Endodermal cell (in vitro differentiated cells): Measurements from ENCODE around the gene SH3PXD2A. TPM values are rescaled to one million over a fixed set of nuclear protein-coding genes. Genes with fewer than 3 reads are reported as not detected.

Source experiments
- DNase-seq: peaks from one replicate; pipeline ENCODE4 v3.0.0-alpha.2; 2017
- H3K27ac ChIP-seq: 2 replicates; pipeline ENCODE4 v1.5.1; 2013; ENCODE audit warnings: mild to moderate bottlenecking, low read depth, low read length, moderate library complexity
- H3K27me3 ChIP-seq: 2 replicates; pipeline ENCODE4 v1.6.1; 2013; ENCODE audit warnings: mild to moderate bottlenecking, low read length, moderate library complexity; ENCODE audit not compliant: insufficient read depth, control insufficient read depth, poor library complexity, severe bottlenecking
- H3K36me3 ChIP-seq: 2 replicates; pipeline ENCODE4 v1.7.0; 2013; ENCODE audit warnings: mild to moderate bottlenecking, low read length, moderate library complexity; ENCODE audit not compliant: control insufficient read depth, insufficient read depth
- H3K4me1 ChIP-seq: one replicate; pipeline ENCODE4 v1.7.0; 2013; ENCODE audit warnings: low read length; ENCODE audit not compliant: control insufficient read depth, insufficient read depth
- H3K4me3 ChIP-seq: 2 replicates; pipeline ENCODE4 v1.5.1; 2013; ENCODE audit warnings: mild to moderate bottlenecking, low read length, moderate library complexity
- H3K9ac ChIP-seq: 2 replicates; pipeline ENCODE4 v1.6.1; 2013; ENCODE audit warnings: mild to moderate bottlenecking, low read length, moderate library complexity; ENCODE audit not compliant: poor library complexity, severe bottlenecking; ENCODE audit errors: extremely low read depth
- H3K9me3 ChIP-seq: 2 replicates; pipeline ENCODE4 v1.6.1; 2013; ENCODE audit warnings: mild to moderate bottlenecking, low read length, moderate library complexity; ENCODE audit not compliant: control insufficient read depth
- H3K27ac Mint-ChIP-seq: 2 replicates; pipeline ENCODE4 v1.8.0; 2020; ENCODE audit warnings: mixed read lengths
- H3K27me3 Mint-ChIP-seq: 2 replicates; pipeline ENCODE4 v1.8.0; 2021; ENCODE audit warnings: mild to moderate bottlenecking, mixed read lengths; ENCODE audit not compliant: insufficient read depth
- H3K36me3 Mint-ChIP-seq: 2 replicates; pipeline ENCODE4 v1.8.0; 2020; ENCODE audit warnings: low read depth, mixed read lengths
- H3K4me1 Mint-ChIP-seq: 2 replicates; pipeline ENCODE4 v1.8.0; 2020; ENCODE audit warnings: mixed read lengths
- H3K4me3 Mint-ChIP-seq: 2 replicates; pipeline ENCODE4 v1.8.0; 2020; ENCODE audit warnings: mild to moderate bottlenecking, moderate library complexity, mixed read lengths
- H3K9me3 Mint-ChIP-seq: 2 replicates; pipeline ENCODE4 v1.8.0; 2020; ENCODE audit warnings: mild to moderate bottlenecking, mixed read lengths
- WGBS, 2 experiments: methylation state at CpG; one replicate each; pipeline versions ENCODE4 v1.1.5 to v1.1.7; 2013; ENCODE audit warnings: missing lambda C conversion rate in 2 of 2, mixed read lengths in 1 of 2; ENCODE audit not compliant: insufficient coverage in 1 of 2, insufficient read length in 1 of 2; 5-methylcytosine and 5-hydroxymethylcytosine counted together
- total RNA-seq, 2 donors: library from RNA; stranded (reverse); fragmentation: NEBNext Ultra II Directional in 1 of 2; extraction: Animal tissue kit (Norgen Biotek cat#: 25700) in 1 of 2; gene quantifications; 2 replicates in 1 of 2; 3 replicates in 1 of 2; pipeline ENCODE4 v1.2.1, GENCODE V29; 2021
- TF ChIP-seq, protein P1 (sequence below): fragments of 200-600 bp; sonication (generic); conservative IDR thresholded peaks from 2 replicates; pipeline ENCODE4 v1.5.0; 2021; ENCODE audit warnings: antibody characterized with exemption, mild to moderate bottlenecking

SH3PXD2A gene
- total RNA-seq, 2 donors from 2014 or later = 15.7 to 22.6 TPM

DNA sequence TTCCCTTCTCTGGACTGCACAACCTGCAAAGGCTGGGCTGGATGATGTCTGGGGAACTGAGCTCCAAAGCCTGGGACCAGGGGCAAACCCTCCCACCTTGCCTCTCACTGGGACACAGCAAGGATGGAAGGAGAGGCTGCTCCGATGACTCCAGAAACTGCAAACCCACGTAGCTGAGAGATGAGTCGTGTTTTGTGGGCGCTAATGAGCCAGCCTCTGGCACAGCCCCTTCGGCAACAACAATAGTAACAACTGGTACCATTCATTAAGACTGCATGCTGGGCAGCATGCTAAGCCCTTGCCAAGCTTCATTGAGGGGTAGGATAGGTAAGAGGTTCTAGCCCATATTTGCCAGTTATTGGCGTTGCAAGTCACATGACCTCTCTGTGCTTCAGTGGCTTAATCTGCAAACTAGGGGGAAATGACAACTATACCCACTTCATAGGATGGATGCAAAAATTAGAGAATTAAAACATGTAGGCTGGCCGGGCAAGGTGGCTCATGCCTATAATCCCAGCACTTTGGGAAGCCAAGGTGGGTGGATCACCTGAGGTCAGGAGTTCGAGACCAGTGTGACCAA, 145.9 kb downstream of the SH3PXD2A start:
- Mint-ChIP-seq H3K9me3 (no peaks in the 10 kb centered on the region), H3K36me3 (peaks cover 5% of the 10 kb centered on the region), H3K27me3 (no peaks in the 10 kb centered on the region), H3K4me3 (no peak overlapping the region), H3K27ac (no peak overlapping the region), H3K4me1 (no peaks in the 10 kb centered on the region)
- Histone ChIP-seq H3K27me3 (no peaks in the 10 kb centered on the region), H3K27ac (no peak overlapping the region), H3K4me3 (no peak overlapping the region), H3K9ac (no peak overlapping the region), H3K9me3 (no peaks in the 10 kb centered on the region), H3K4me1 (no peaks in the 10 kb centered on the region), H3K36me3 (no peaks in the 10 kb centered on the region)
- TF ChIP-seq, protein P1, sequence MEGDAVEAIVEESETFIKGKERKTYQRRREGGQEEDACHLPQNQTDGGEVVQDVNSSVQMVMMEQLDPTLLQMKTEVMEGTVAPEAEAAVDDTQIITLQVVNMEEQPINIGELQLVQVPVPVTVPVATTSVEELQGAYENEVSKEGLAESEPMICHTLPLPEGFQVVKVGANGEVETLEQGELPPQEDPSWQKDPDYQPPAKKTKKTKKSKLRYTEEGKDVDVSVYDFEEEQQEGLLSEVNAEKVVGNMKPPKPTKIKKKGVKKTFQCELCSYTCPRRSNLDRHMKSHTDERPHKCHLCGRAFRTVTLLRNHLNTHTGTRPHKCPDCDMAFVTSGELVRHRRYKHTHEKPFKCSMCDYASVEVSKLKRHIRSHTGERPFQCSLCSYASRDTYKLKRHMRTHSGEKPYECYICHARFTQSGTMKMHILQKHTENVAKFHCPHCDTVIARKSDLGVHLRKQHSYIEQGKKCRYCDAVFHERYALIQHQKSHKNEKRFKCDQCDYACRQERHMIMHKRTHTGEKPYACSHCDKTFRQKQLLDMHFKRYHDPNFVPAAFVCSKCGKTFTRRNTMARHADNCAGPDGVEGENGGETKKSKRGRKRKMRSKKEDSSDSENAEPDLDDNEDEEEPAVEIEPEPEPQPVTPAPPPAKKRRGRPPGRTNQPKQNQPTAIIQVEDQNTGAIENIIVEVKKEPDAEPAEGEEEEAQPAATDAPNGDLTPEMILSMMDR = no peak
- WGBS, 2 experiments = 90 to 95% methylated on average over 3 to 8 of the region's 8 CpGs
- no peak for DNase-seq

- H3K27ac ChIP-seq = no peak overlapping the region
Measured at GRCh38 chr10:103708627-103709288, 146.6 kb downstream of the SH3PXD2A start.

GRCh38 chr10:103707956-103708626, 147.3 kb downstream of the SH3PXD2A start:
- no peaks in the 10 kb centered on the region for H3K4me1 Mint-ChIP-seq
- H3K4me3 ChIP-seq = no peak overlapping the region
- no peaks in the 10 kb centered on the region for H3K27me3 Mint-ChIP-seq
- no peaks in the 10 kb centered on the region for H3K4me1 ChIP-seq
- no peak overlapping the region for H3K9ac ChIP-seq
- H3K36me3 Mint-ChIP-seq = peaks cover 5% of the 10 kb centered on the region
- H3K4me3 Mint-ChIP-seq = no peak overlapping the region
- H3K27me3 ChIP-seq = no peaks in the 10 kb centered on the region
- H3K27ac ChIP-seq = no peak overlapping the region
- no peaks in the 10 kb centered on the region for H3K36me3 ChIP-seq
- H3K27ac Mint-ChIP-seq = peak overlapping the region; percentile 24
- 93 to 94% methylated on average over 8 to 10 of the region's 10 CpGs for WGBS, 2 experiments
- no peaks in the 10 kb centered on the region for H3K9me3 Mint-ChIP-seq
- no peak for DNase-seq
- H3K9me3 ChIP-seq = no peaks in the 10 kb centered on the region
- TF ChIP-seq, protein P1 = no peak

More at GRCh38 chr10:103708627-103709288, 146.6 kb downstream of the SH3PXD2A start:
- H3K27ac Mint-ChIP-seq = no peak overlapping the region
- no peaks in the 10 kb centered on the region for H3K27me3 Mint-ChIP-seq
- H3K4me1 Mint-ChIP-seq = no peaks in the 10 kb centered on the region
- H3K4me3 Mint-ChIP-seq = no peak overlapping the region
- peaks cover 5% of the 10 kb centered on the region for H3K36me3 Mint-ChIP-seq
- no peaks in the 10 kb centered on the region for H3K9me3 Mint-ChIP-seq
- no peaks in the 10 kb centered on the region for H3K27me3 ChIP-seq
- TF ChIP-seq, protein P1 = no peak
- no peak overlapping the region for H3K4me3 ChIP-seq
- no peaks in the 10 kb centered on the region for H3K36me3 ChIP-seq
- 91 to 92% methylated on average over 5 to 6 of the region's 6 CpGs for WGBS, 2 experiments
- no peaks in the 10 kb centered on the region for H3K4me1 ChIP-seq
- H3K9ac ChIP-seq = no peak overlapping the region
- H3K9me3 ChIP-seq = no peaks in the 10 kb centered on the region
- DNase-seq = no peak
